HepG2 (cell line): Measurements from ENCODE around the gene FUT8. TPM values are rescaled to one million over a fixed set of nuclear protein-coding genes. Genes with fewer than 3 reads are reported as not detected.

Experiments
- ATAC-seq: fragments of 200-7000 bp; cut with Tn5 transposase; 3 replicates; pipeline ENCODE4 v1.9.1; 2020; ENCODE audit warnings: mild to moderate bottlenecking, moderate library complexity
- BruUV-seq: library from RNA; stranded (reverse); fragments of 400-500 nt; replicated peaks from 2 replicates; lab custom pipeline; 2021; lab: Mats Ljungman, UMichigan
- CTCF ChIA-PET: fragments of 300-600 bp; formaldehyde crosslinking; extraction: SDS; loops from one replicate; lab custom pipeline; 2021; ENCODE audit warnings: low total read pairs, inconsistent platforms, low intra/inter-chr PET ratio; lab: Yijun Ruan, JAX
- POLR2A ChIA-PET: fragments of 350-600 bp; sonication (Branson Sonifier 250); formaldehyde crosslinking; loops from one replicate; lab custom pipeline; 2020; ENCODE audit warnings: antibody characterized with exemption, inconsistent platforms; lab: Yijun Ruan, JAX
- DNase-seq: peaks from one replicate; pipeline ENCODE4 v3.0.0-alpha.2; 2015; ENCODE audit warnings: low spot score
- FAIRE-seq: peaks from 3 replicates; lab custom pipeline; 2011; peaks lifted over from hg19 to GRCh38; lab: Jason Lieb, UNC
- H2AFZ ChIP-seq: one replicate; pipeline ENCODE4 v1.6.1; 2011; ENCODE audit warnings: low read length, inconsistent platforms
- H3K27ac ChIP-seq: fragments of 300-600 bp; 3 replicates; pipeline ENCODE4 v1.8.0; 2011; ENCODE audit warnings: mixed run types, mild to moderate bottlenecking, mixed read lengths, low read length, inconsistent platforms; ENCODE audit not compliant: insufficient read depth; ENCODE audit errors: extremely low read length
- H3K27me3 ChIP-seq, 2 experiments: fragments of 200-600 bp in 1 of 2; 2 replicates in 1 of 2; 3 replicates in 1 of 2; pipeline versions ENCODE4 v1.6.0 to v1.8.0; 2011; ENCODE audit warnings: low read length in 2 of 2, mild to moderate bottlenecking in 2 of 2, moderate library complexity in 2 of 2, inconsistent platforms in 1 of 2; ENCODE audit not compliant: insufficient read depth in 2 of 2, control insufficient read depth in 1 of 2
- H3K36me3 ChIP-seq, 2 experiments: fragments of 200-600 bp in 1 of 2; replicated peaks in 1 of 2; 2 replicates in 1 of 2; 3 replicates in 1 of 2; pipeline versions ENCODE4 v1.5.1 to v1.8.0; 2011; ENCODE audit warnings: low read length in 2 of 2, inconsistent platforms in 1 of 2; ENCODE audit not compliant: insufficient read depth in 2 of 2, control insufficient read depth in 1 of 2
- H3K4me1 ChIP-seq: 2 replicates; pipeline ENCODE4 v1.5.1; 2012; ENCODE audit warnings: low read length, inconsistent platforms; ENCODE audit not compliant: insufficient read depth
- H3K4me2 ChIP-seq: 2 replicates; pipeline ENCODE4 v1.6.0; 2011; ENCODE audit warnings: low read depth, low read length, inconsistent platforms
- H3K4me3 ChIP-seq, 3 experiments: fragments of 200-600 bp in 1 of 3; sonication (generic), shearing (Covaris generic) in 1 of 3; replicated peaks in 1 of 3; 2 replicates each; pipeline ENCODE4 v1.5.1; 2011 to 2016; ENCODE audit warnings: low read length in 3 of 3, inconsistent platforms in 2 of 3, low read depth in 2 of 3, mild to moderate bottlenecking in 2 of 3, control low read depth in 1 of 3, mixed read lengths in 1 of 3; ENCODE audit not compliant: insufficient read depth in 1 of 3
- H3K79me2 ChIP-seq: one replicate; pipeline ENCODE4 v1.6.1; 2011; ENCODE audit warnings: low read length, inconsistent platforms; ENCODE audit not compliant: insufficient read depth
- H3K9ac ChIP-seq: 2 replicates; pipeline ENCODE4 v1.6.0; 2011; ENCODE audit warnings: mild to moderate bottlenecking, low read depth, low read length, inconsistent platforms; ENCODE audit not compliant: insufficient read depth
- H3K9me3 ChIP-seq: 2 replicates; pipeline ENCODE4 v1.5.1; 2012; ENCODE audit warnings: mild to moderate bottlenecking, low read length
- H4K20me1 ChIP-seq: 2 replicates; pipeline ENCODE4 v1.6.0; 2011; ENCODE audit warnings: inconsistent platforms, mild to moderate bottlenecking, low read length, moderate library complexity; ENCODE audit not compliant: insufficient read depth
- BHLHE40 ChIP-seq: IDR thresholded peaks from 2 replicates; pipeline ENCODE4 v1.6.1; 2011; ENCODE audit warnings: low read length, improper control_type of control experiment
- HNRNPL ChIP-seq: fragments of 200-400 bp; formaldehyde crosslinking; IDR thresholded peaks from 2 replicates; pipeline ENCODE4 v1.6.1; 2017; ENCODE audit warnings: mild to moderate bottlenecking, low read depth, low read length
- MYPOP ChIP-seq: sonication (generic); formaldehyde crosslinking; IDR thresholded peaks from 2 replicates; pipeline ENCODE4 v1.8.1; 2023; ENCODE audit warnings: mild to moderate bottlenecking, moderate library complexity, missing genetic modification reagents
- NR2C2 ChIP-seq: sonication (generic); formaldehyde crosslinking; IDR thresholded peaks from 2 replicates; pipeline ENCODE4 v1.4.0; 2020; ENCODE audit warnings: missing genetic modification reagents, mild to moderate bottlenecking, moderate library complexity, borderline replicate concordance
- WGBS: methylation state at CpG from one replicate; pipeline ENCODE4 v1.1.6; 2017; ENCODE audit warnings: low lambda C conversion rate; 5-methylcytosine and 5-hydroxymethylcytosine counted together
- in situ Hi-C: cut with HindIII; loops from 2 replicates; pipeline ENCODE4 v1.10.0; 2017; ENCODE audit warnings: low pct_unique_long_range_greater_than_20kb; ENCODE audit not compliant: extremely low pct_ligation_motif_present
- intact Hi-C: fragments of 100-400 bp; cut with micrococcal nuclease; formaldehyde crosslinking; loops from one replicate; pipeline ENCODE4 v1.10.0; 2022; ENCODE audit not compliant: unreplicated experiment
- polyA plus RNA-seq, 8 experiments: library from polyadenylated mRNA; depleted of rRNA in 3 of 8; stranded (reverse) in 7 of 8; unstranded in 1 of 8; fragments of >200 nt; fragmentation: Illumina TruSeq in 4 of 8; extraction: Trizol in 4 of 8; gene quantifications; 2 replicates each; pipeline versions ENCODE4 v1.2.1 to v1.2.3, GENCODE V29; 2011 to 2016; ENCODE audit warnings: low read depth in 4 of 8, missing spikeins in 1 of 8, mixed read lengths in 1 of 8; ENCODE audit not compliant: insufficient read depth in 1 of 8
- total RNA-seq, 5 experiments: library from RNA; depleted of rRNA; stranded (reverse); fragments of >200 nt; fragmentation: Illumina TruSeq; extraction: Trizol; gene quantifications; 2 replicates each; pipeline ENCODE4 v1.2.3, GENCODE V29; 2016; ENCODE audit warnings: low read depth in 1 of 5
- TF ChIP-seq, protein P1 (sequence below): sonication (generic); formaldehyde crosslinking; IDR thresholded peaks from 2 replicates; pipeline ENCODE4 v1.9.0; 2022; ENCODE audit warnings: missing genetic modification reagents, mild to moderate bottlenecking, borderline replicate concordance
- TF ChIP-seq, protein P2 (sequence below): sonication (generic); formaldehyde crosslinking; IDR thresholded peaks from 2 replicates; pipeline ENCODE4 v1.5.0; 2020; ENCODE audit warnings: mild to moderate bottlenecking, missing genetic modification reagents, borderline replicate concordance
- TF ChIP-seq, protein P3 (sequence below): IDR thresholded peaks from 2 replicates; pipeline ENCODE4 v1.6.1; 2016; ENCODE audit warnings: missing biosample characterization, missing genetic modification reagents, low read depth
- TF ChIP-seq, protein P4 (sequence below), 2 experiments: sonication (generic) in 1 of 2; formaldehyde crosslinking in 1 of 2; IDR thresholded peaks; 2 replicates each; pipeline versions ENCODE4 v1.5.1 to v1.6.1; 2011 to 2020; ENCODE audit warnings: borderline replicate concordance in 1 of 2, low read depth in 1 of 2, low read length in 1 of 2, mild to moderate bottlenecking in 1 of 2, missing genetic modification reagents in 1 of 2, moderate library complexity in 1 of 2
- TF ChIP-seq, protein P5 (sequence below): sonication (generic); formaldehyde crosslinking; IDR thresholded peaks from 2 replicates; pipeline ENCODE4 v1.5.0; 2020; ENCODE audit warnings: mild to moderate bottlenecking, low read depth, missing genetic modification reagents, borderline replicate concordance

FUT8 gene
- total and polyA plus RNA-seq, 2 of the 13 experiments (the other 11 are each of a cell fraction or from before 2014, with no cell fraction given), result 9.3 to 17.5 TPM

DNA sequence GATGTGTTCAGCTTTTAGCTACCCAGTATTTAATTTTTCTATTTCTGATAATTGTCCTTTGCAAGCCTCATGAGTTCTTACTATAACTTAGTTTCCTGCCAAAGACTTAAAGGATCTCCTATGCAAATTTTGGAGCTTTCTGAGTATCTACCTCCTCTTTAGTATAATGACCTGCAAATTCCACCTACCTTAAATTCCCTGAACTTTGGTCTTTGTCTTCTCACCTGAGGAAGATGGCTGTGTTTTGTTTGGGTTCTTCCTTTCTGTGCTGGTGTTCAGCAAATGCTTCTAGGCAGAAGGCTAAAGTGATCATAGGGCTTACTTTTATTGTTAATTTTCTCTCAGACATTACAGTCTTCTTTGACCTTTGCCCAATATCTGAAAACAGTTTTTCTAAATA is 142.8 kb downstream of the FUT8 start (continued):
- TF ChIP-seq, protein P1, sequence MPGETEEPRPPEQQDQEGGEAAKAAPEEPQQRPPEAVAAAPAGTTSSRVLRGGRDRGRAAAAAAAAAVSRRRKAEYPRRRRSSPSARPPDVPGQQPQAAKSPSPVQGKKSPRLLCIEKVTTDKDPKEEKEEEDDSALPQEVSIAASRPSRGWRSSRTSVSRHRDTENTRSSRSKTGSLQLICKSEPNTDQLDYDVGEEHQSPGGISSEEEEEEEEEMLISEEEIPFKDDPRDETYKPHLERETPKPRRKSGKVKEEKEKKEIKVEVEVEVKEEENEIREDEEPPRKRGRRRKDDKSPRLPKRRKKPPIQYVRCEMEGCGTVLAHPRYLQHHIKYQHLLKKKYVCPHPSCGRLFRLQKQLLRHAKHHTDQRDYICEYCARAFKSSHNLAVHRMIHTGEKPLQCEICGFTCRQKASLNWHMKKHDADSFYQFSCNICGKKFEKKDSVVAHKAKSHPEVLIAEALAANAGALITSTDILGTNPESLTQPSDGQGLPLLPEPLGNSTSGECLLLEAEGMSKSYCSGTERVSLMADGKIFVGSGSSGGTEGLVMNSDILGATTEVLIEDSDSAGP, result no peak
- no peak for TF ChIP-seq NR2C2 (CRISPR knock-in tag)

DNA sequence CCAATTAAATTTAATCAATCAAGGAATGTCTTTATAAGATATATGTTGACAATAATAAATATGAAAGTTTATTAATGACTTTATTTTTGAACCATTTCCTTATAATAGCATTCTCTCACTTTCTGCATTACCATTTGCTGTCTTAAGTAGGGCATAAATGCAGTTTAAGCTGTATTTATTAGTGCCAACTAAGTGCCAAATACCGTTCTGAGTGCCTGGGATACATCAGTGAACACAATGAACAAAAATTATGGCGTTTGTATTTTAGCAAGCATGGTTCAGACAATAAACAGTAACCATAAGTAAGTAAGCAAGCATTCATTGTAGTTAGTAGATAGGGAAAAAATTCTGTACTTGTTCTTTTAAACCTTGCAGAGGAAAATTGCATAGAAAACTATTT is 145.8 kb downstream of the FUT8 start:
- Histone ChIP-seq H3K4me1 (peaks cover 5% of the 10 kb centered on the region; the same call in 1 of the 2 replicates), H4K20me1 (no peaks in the 10 kb centered on the region), H3K4me3 (no peak overlapping the region), H3K27me3 (no peaks in the 10 kb centered on the region), H3K4me2 (no peak overlapping the region), H3K9me3 (no peaks in the 10 kb centered on the region), H2AFZ (no peak overlapping the region), H3K79me2 (no peaks in the 10 kb centered on the region), H3K9ac (no peak overlapping the region), H3K36me3 (no peaks in the 10 kb centered on the region), H3K27ac (no peak overlapping the region)
- in situ Hi-C loops (no loop called here), intact Hi-C loops (no loop called here)
- 85% methylated on average over 2 of the region's 2 CpGs for WGBS
- ChIA-PET POLR2A (no interaction called here), CTCF (no interaction called here)
- no TSS peak for BruUV-seq
- no peak for FAIRE-seq
- no peak for ATAC-seq
- DNase-seq, result no peak
- TF ChIP-seq, protein P2, sequence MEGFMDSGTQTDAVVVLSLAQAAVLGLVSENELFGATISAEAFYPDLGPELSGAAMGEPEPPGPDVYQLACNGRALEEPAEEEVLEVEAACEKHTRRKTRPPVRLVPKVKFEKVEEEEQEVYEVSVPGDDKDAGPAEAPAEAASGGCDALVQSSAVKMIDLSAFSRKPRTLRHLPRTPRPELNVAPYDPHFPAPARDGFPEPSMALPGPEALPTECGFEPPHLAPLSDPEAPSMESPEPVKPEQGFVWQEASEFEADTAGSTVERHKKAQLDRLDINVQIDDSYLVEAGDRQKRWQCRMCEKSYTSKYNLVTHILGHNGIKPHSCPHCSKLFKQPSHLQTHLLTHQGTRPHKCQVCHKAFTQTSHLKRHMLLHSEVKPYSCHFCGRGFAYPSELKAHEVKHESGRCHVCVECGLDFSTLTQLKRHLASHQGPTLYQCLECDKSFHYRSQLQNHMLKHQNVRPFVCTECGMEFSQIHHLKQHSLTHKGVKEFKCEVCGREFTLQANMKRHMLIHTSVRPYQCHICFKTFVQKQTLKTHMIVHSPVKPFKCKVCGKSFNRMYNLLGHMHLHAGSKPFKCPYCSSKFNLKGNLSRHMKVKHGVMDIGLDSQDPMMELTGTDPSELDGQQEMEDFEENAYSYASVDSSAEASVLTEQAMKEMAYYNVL (CRISPR knock-in tag), result no peak
- no peak for TF ChIP-seq BHLHE40
- TF ChIP-seq MYPOP (CRISPR knock-in tag), result no peak
- TF ChIP-seq HNRNPL, result no peak
- TF ChIP-seq, protein P3, sequence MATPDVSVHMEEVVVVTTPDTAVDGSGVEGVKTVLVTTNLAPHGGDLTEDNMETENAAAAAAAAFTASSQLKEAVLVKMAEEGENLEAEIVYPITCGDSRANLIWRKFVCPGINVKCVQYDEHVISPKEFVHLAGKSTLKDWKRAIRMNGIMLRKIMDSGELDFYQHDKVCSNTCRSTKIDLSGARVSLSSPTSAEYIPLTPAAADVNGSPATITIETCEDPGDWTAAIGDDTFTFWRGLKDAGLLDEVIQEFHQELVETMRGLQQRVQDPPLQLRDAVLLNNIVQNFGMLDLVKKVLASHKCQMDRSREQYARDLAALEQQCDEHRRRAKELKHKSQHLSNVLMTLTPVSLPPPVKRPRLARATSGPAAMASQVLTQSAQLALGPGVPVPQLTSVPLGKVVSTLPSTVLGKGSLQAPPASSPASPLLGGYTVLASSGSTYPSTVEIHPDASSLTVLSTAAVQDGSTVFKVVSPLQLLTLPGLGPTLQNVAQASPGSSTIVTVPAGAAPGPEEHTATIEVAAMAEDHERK (CRISPR knock-in tag), result no peak
- TF ChIP-seq, protein P4, sequence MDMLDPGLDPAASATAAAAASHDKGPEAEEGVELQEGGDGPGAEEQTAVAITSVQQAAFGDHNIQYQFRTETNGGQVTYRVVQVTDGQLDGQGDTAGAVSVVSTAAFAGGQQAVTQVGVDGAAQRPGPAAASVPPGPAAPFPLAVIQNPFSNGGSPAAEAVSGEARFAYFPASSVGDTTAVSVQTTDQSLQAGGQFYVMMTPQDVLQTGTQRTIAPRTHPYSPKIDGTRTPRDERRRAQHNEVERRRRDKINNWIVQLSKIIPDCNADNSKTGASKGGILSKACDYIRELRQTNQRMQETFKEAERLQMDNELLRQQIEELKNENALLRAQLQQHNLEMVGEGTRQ (IDR thresholded peaks at IDR 0.05; ENCODE audit: low read depth, low read length), result no peak
- TF ChIP-seq, protein P4 (CRISPR knock-in tag; IDR thresholded peaks at IDR 0.05; ENCODE audit: borderline replicate concordance), result no peak
- TF ChIP-seq, protein P5, sequence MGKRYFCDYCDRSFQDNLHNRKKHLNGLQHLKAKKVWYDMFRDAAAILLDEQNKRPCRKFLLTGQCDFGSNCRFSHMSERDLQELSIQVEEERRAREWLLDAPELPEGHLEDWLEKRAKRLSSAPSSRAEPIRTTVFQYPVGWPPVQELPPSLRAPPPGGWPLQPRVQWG, result no peak
